Loucy (cell line): ENCODE data around the gene REM1.
A peak's percentile ranks its signal among the peaks of the same experiment; 100 is the strongest.

ENCODE experiments used
- H2AFZ ChIP-seq: fragments of 200-600 bp; sonication (generic); 2 replicates; pipeline ENCODE4 v1.6.0; 2016; ENCODE audit warnings: antibody characterized with exemption, mild to moderate bottlenecking, low read length, moderate library complexity
- H3F3A ChIP-seq: fragments of 200-600 bp; 2 replicates; pipeline ENCODE4 v1.6.0; 2016; ENCODE audit warnings: antibody characterized with exemption, low read depth, mild to moderate bottlenecking
- H3K27me3 ChIP-seq: fragments of 200-600 bp; sonication (generic); 2 replicates; pipeline ENCODE4 v1.6.1; 2014; ENCODE audit warnings: low read length, mild to moderate bottlenecking; ENCODE audit not compliant: insufficient read depth, poor library complexity, severe bottlenecking
- H3K36me3 ChIP-seq: fragments of 200-600 bp; sonication (generic); 2 replicates; pipeline ENCODE4 v1.6.1; 2016; ENCODE audit warnings: low read length; ENCODE audit not compliant: insufficient read depth
- H3K4me1 ChIP-seq: fragments of 200-600 bp; sonication (generic); 2 replicates; pipeline ENCODE4 v1.5.1; 2014; ENCODE audit warnings: low read length, mild to moderate bottlenecking; ENCODE audit not compliant: insufficient read depth, poor library complexity, severe bottlenecking
- H3K4me2 ChIP-seq: fragments of 200-600 bp; sonication (generic); 2 replicates; pipeline ENCODE4 v1.6.0; 2014; ENCODE audit warnings: antibody characterized with exemption, low read length, low read depth, mild to moderate bottlenecking; ENCODE audit not compliant: poor library complexity, severe bottlenecking
- H3K4me3 ChIP-seq: fragments of 200-600 bp; sonication (generic); 2 replicates; pipeline ENCODE4 v1.5.1; 2014; ENCODE audit warnings: low read length, mild to moderate bottlenecking, mixed read lengths; ENCODE audit not compliant: poor library complexity, severe bottlenecking
- H3K79me2 ChIP-seq: fragments of 200-600 bp; sonication (generic); 2 replicates; pipeline ENCODE4 v1.6.1; 2014; ENCODE audit warnings: low read length; ENCODE audit not compliant: insufficient read depth
- H3K9ac ChIP-seq: fragments of 200-600 bp; sonication (generic); 2 replicates; pipeline ENCODE4 v1.6.0; 2014; ENCODE audit warnings: mild to moderate bottlenecking, low read depth, low read length, moderate library complexity; ENCODE audit not compliant: poor library complexity, severe bottlenecking
- H3K9me2 ChIP-seq: fragments of 200-600 bp; sonication (generic); replicated peaks from 2 replicates; pipeline ENCODE4 v1.6.1; 2016; ENCODE audit warnings: low read depth, low read length, mixed read lengths
- H3K9me3 ChIP-seq: fragments of 200-600 bp; sonication (generic); 2 replicates; pipeline ENCODE4 v1.6.1; 2014; ENCODE audit warnings: mild to moderate bottlenecking, antibody characterized with exemption, low read length, low read depth; ENCODE audit not compliant: insufficient read depth
- H4K20me1 ChIP-seq: fragments of 200-600 bp; sonication (generic); 2 replicates; pipeline ENCODE4 v1.6.0; 2014; ENCODE audit warnings: antibody characterized with exemption, low read length, mild to moderate bottlenecking; ENCODE audit not compliant: insufficient read depth, poor library complexity, severe bottlenecking
- CTCF ChIP-seq: fragments of 200-600 bp; sonication (generic); conservative IDR thresholded peaks from 2 replicates; pipeline ENCODE4 v1.5.1; 2014; ENCODE audit warnings: mild to moderate bottlenecking, antibody characterized with exemption, low read length
- EZH2phosphoT487 ChIP-seq: fragments of 200-600 bp; IDR thresholded peaks from 2 replicates; pipeline ENCODE4 v1.6.1; 2018; ENCODE audit warnings: antibody characterized with exemption, mild to moderate bottlenecking, moderate library complexity, borderline replicate concordance

The REM1 gene

GRCh38 chr20:31430568-31431115, 44.4 kb upstream of the REM1 start:
- no peak for TF ChIP-seq CTCF
- no peak for TF ChIP-seq EZH2phosphoT487
- H3F3A ChIP-seq, result no peaks in the 10 kb centered on the region
- no peaks in the 10 kb centered on the region for H3K27me3 ChIP-seq
- H3K4me1 ChIP-seq, result no peaks in the 10 kb centered on the region
- no peak overlapping the region for H3K4me2 ChIP-seq
- no peaks in the 10 kb centered on the region for H3K9me3 ChIP-seq
- no peaks in the 10 kb centered on the region for H4K20me1 ChIP-seq
- no peak overlapping the region for H3K4me3 ChIP-seq
- H3K9me2 ChIP-seq, result no peaks in the 10 kb centered on the region
- no peaks in the 10 kb centered on the region for H3K36me3 ChIP-seq
- H3K79me2 ChIP-seq, result no peaks in the 10 kb centered on the region
- no peak overlapping the region for H3K9ac ChIP-seq
- no peak overlapping the region for H2AFZ ChIP-seq

GRCh38 chr20:31440012-31440659, 35.0 kb upstream of the REM1 start, which contains the start of gene DEFB123:
TSS of gene DEFB123 (plus strand) at chr20:31440632. CDS start at chr20:31440699, 67 bp downstream.
- Histone ChIP-seq H3K9me3 (no peaks in the 10 kb centered on the region), H4K20me1 (no peaks in the 10 kb centered on the region), H3K27me3 (no peaks in the 10 kb centered on the region), H3K4me1 (no peaks in the 10 kb centered on the region), H3K79me2 (no peaks in the 10 kb centered on the region), H3K36me3 (no peaks in the 10 kb centered on the region), H3K9me2 (no peaks in the 10 kb centered on the region), H2AFZ (no peak within 1 kb of the TSS), H3K4me2 (no peak within 1 kb of the TSS), H3K9ac (no peak within 1 kb of the TSS), H3F3A (no peaks in the 10 kb centered on the region), H3K4me3 (no peak within 1 kb of the TSS)
- no peak for TF ChIP-seq EZH2phosphoT487
- TF ChIP-seq CTCF, result peak; percentile 45

- H4K20me1 ChIP-seq, result no peaks in the 10 kb centered on the region
- no peak overlapping the region for H3K9ac ChIP-seq
- no peaks in the 10 kb centered on the region for H3K4me1 ChIP-seq
- no peak overlapping the region for H3K4me2 ChIP-seq
- H3K9me3 ChIP-seq, result no peaks in the 10 kb centered on the region
- H3K4me3 ChIP-seq, result no peak overlapping the region
- no peaks in the 10 kb centered on the region for H3F3A ChIP-seq
- no peak for TF ChIP-seq EZH2phosphoT487
- no peak for TF ChIP-seq CTCF
- H3K9me2 ChIP-seq, result no peaks in the 10 kb centered on the region
- no peaks in the 10 kb centered on the region for H3K79me2 ChIP-seq
- H2AFZ ChIP-seq, result no peak overlapping the region
- no peaks in the 10 kb centered on the region for H3K27me3 ChIP-seq
- H3K36me3 ChIP-seq, result no peaks in the 10 kb centered on the region
Observed at GRCh38 chr20:31446084-31446819, 28.8 kb upstream of the REM1 start.
